Activated naive CD4-positive, alpha-beta T cell (primary cell): ENCODE data around the gene DCN.
"Not testable (repeated sequence)": the region's sequence is repeated elsewhere in the genome, so short reads cannot be mapped to it uniquely, and the experiment has no call there.

Source experiments
- DNase-seq, 4 experiments: peaks; one replicate each; lab custom pipeline; 2025; lab: John Stamatoyannopoulos, UW

DCN gene

GRCh38 chr12:91182636-91183455 is at the start of gene DCN:
DCN (minus strand) TSS chr12:91182817; CDS start chr12:91178552, 4,265 bp downstream.
- DNase-seq = no peak

- no peak for DNase-seq
Observed at GRCh38 chr12:91230841-91231240, 48.2 kb upstream of the DCN start.

- no peak for DNase-seq
Observed at GRCh38 chr12:91226951-91227350, 44.3 kb upstream of the DCN start.

GRCh38 chr12:91225316-91225715 is 42.7 kb upstream of the DCN start:
- no peak for DNase-seq

GRCh38 chr12:91224401-91224800 is 41.8 kb upstream of the DCN start:
- no peak for DNase-seq

GRCh38 chr12:91222746-91223145 is 40.1 kb upstream of the DCN start:
- DNase-seq = no peak

GRCh38 chr12:91219919-91220318 is 37.3 kb upstream of the DCN start:
- DNase-seq = no peak

GRCh38 chr12:91219511-91219910 is 36.9 kb upstream of the DCN start:
- no peak for DNase-seq

GRCh38 chr12:91216871-91217270 is 34.3 kb upstream of the DCN start:
- DNase-seq = no peak

- no peak for DNase-seq
Observed at GRCh38 chr12:91215940-91216454, 33.4 kb upstream of the DCN start.

GRCh38 chr12:91211866-91212265 is 29.2 kb upstream of the DCN start:
- no peak for DNase-seq

GRCh38 chr12:91210618-91211017 is 28.0 kb upstream of the DCN start:
- DNase-seq = no peak

GRCh38 chr12:91210144-91210543 is 27.5 kb upstream of the DCN start:
- DNase-seq = no peak

GRCh38 chr12:91207301-91207700 is 24.7 kb upstream of the DCN start:
- DNase-seq = not testable (repeated sequence)

GRCh38 chr12:91205811-91206210 is 23.2 kb upstream of the DCN start:
- no peak for DNase-seq

GRCh38 chr12:91204421-91204820 is 21.8 kb upstream of the DCN start:
- no peak for DNase-seq

GRCh38 chr12:91203610-91204009 is 21.0 kb upstream of the DCN start:
- no peak for DNase-seq

- no peak for DNase-seq
Observed at GRCh38 chr12:91202390-91202789, 19.8 kb upstream of the DCN start.

GRCh38 chr12:91196436-91196835 is 13.8 kb upstream of the DCN start:
- DNase-seq = no peak

GRCh38 chr12:91194500-91194899 is 11.9 kb upstream of the DCN start:
- no peak for DNase-seq

- DNase-seq = no peak
Observed at GRCh38 chr12:91191513-91192111, 9.0 kb upstream of the DCN start.

GRCh38 chr12:91189516-91189915 is 6.9 kb upstream of the DCN start:
- DNase-seq = no peak

GRCh38 chr12:91188778-91189177 is 6.2 kb upstream of the DCN start:
- no peak for DNase-seq
